Cardiac muscle cell (in vitro differentiated cells and primary cell): ENCODE data around the gene SEPTIN1. TPM values are rescaled to one million over a fixed set of nuclear protein-coding genes. Genes with fewer than 3 reads are reported as not detected.

Experiments
- DNase-seq, 2 donors: peaks; one replicate each; pipeline versions ENCODE4 v3.0.0 to v3.0.0-alpha.2; 2010 to 2017; ENCODE audit warnings: low read depth in 1 of 2, low spot score in 1 of 2
- H3K27ac ChIP-seq: fragments of 200-600 bp; sonication (generic); 2 replicates; pipeline ENCODE4 v1.5.1; 2016
- H3K27me3 ChIP-seq: fragments of 200-600 bp; sonication (generic); 2 replicates; pipeline ENCODE4 v1.6.0; 2016; ENCODE audit warnings: control low read depth
- H3K36me3 ChIP-seq: fragments of 200-600 bp; sonication (generic); 2 replicates; pipeline ENCODE4 v1.5.1; 2016; ENCODE audit warnings: control low read depth
- H3K4me1 ChIP-seq: fragments of 200-600 bp; sonication (generic); 2 replicates; pipeline ENCODE4 v1.8.1; 2017; ENCODE audit warnings: low read depth, mild to moderate bottlenecking, mixed run types
- H3K4me3 ChIP-seq: fragments of 200-600 bp; sonication (generic); 2 replicates; pipeline ENCODE4 v1.5.1; 2016; ENCODE audit warnings: mild to moderate bottlenecking
- H3K9me3 ChIP-seq: fragments of 200-600 bp; sonication (generic); 2 replicates; pipeline ENCODE4 v1.5.1; 2017; ENCODE audit warnings: low read depth, mild to moderate bottlenecking, control low read depth
- polyA plus RNA-seq: library from polyadenylated mRNA; unstranded; fragments of >200 nt; fragmentation: Nextera tagmentation; extraction: Ambion mirVana; gene quantifications from 2 replicates; pipeline ENCODE4 v1.2.1, GENCODE V29; 2016
- total RNA-seq: library from RNA; depleted of rRNA; stranded (reverse); fragments of >200 nt; gene quantifications from 2 replicates; pipeline ENCODE4 v1.2.3, GENCODE V29; 2016
- TF ChIP-seq, protein P1 (sequence below): IDR thresholded peaks from 2 replicates; pipeline ENCODE4 v1.5.1; 2012; ENCODE audit warnings: low read depth, mild to moderate bottlenecking, low read length

SEPTIN1 gene
- total and polyA plus RNA-seq, 2 experiments from 2014 or later = 0.95 to 11.9 TPM

DNA sequence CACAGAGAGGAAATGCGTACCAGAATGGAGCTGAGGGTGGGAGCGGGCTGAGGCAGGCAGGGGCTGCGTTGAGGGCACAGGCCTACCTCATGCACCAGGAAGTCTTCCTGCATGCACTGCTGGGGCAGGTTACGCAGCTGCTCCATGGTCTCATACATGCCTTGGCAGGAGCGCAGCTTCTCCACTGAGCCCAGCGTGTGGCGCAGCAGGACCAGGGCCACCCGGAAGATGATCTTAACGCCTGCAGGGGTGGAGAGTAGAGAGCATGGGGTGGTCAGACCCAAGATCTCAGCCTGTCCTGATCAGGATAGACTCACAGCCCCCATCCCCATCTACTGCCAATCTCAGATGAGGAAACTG is 23.8 kb downstream of the SEPTIN1 start:
- no peaks in the 10 kb centered on the region for H3K27me3 ChIP-seq
- peaks cover 8% of the 10 kb centered on the region for H3K4me1 ChIP-seq
- peaks cover 3% of the 10 kb centered on the region for H3K36me3 ChIP-seq
- H3K4me3 ChIP-seq = no peak overlapping the region
- TF ChIP-seq, protein P1, sequence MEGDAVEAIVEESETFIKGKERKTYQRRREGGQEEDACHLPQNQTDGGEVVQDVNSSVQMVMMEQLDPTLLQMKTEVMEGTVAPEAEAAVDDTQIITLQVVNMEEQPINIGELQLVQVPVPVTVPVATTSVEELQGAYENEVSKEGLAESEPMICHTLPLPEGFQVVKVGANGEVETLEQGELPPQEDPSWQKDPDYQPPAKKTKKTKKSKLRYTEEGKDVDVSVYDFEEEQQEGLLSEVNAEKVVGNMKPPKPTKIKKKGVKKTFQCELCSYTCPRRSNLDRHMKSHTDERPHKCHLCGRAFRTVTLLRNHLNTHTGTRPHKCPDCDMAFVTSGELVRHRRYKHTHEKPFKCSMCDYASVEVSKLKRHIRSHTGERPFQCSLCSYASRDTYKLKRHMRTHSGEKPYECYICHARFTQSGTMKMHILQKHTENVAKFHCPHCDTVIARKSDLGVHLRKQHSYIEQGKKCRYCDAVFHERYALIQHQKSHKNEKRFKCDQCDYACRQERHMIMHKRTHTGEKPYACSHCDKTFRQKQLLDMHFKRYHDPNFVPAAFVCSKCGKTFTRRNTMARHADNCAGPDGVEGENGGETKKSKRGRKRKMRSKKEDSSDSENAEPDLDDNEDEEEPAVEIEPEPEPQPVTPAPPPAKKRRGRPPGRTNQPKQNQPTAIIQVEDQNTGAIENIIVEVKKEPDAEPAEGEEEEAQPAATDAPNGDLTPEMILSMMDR = no peak
- no peak for DNase-seq
- no peaks in the 10 kb centered on the region for H3K9me3 ChIP-seq
- no peak overlapping the region for H3K27ac ChIP-seq

GRCh38 chr16:30357715-30358576 is 24.4 kb downstream of the SEPTIN1 start:
- H3K4me3 ChIP-seq = no peak overlapping the region
- DNase-seq = no peak
- TF ChIP-seq, protein P1 = no peak
- H3K36me3 ChIP-seq = peaks cover 6% of the 10 kb centered on the region
- H3K4me1 ChIP-seq = peaks cover 8% of the 10 kb centered on the region
- H3K27me3 ChIP-seq = no peaks in the 10 kb centered on the region
- peak overlapping the region; percentile 34 for H3K27ac ChIP-seq
- no peaks in the 10 kb centered on the region for H3K9me3 ChIP-seq

DNA sequence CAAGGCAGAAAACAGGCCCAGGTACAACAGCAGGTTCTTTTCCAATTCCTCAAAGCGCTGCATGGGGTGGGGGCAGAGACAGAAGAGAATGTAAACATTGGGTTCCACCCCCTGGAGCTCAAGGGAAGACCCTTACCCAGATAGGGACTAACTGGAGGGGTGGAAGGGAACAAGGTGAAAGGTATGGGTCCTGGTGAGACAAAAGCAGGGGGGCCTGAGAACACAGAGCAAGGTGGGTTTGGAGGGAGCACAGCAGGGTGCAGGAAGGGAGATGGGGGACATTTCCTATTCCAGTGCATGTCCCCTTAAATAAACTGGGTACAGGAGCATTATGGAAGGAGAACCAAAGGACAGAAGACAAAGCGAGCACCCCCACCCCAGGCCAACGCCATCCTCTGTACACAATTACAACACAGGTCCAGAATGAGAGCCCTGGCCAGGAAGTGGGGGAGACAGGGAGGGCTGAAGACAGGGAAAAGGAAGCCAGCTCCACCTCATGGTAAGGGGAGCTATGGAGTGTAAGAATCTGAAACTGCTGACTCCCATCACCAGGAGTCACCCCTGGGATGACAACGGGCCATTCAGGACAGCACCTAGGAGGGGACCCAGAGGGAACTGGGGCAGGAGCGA is 25.2 kb downstream of the SEPTIN1 start:
- H3K9me3 ChIP-seq = no peaks in the 10 kb centered on the region
- peaks cover 8% of the 10 kb centered on the region for H3K4me1 ChIP-seq
- H3K27me3 ChIP-seq = no peaks in the 10 kb centered on the region
- TF ChIP-seq, protein P1 = no peak
- DNase-seq = no peak
- peaks cover 12% of the 10 kb centered on the region for H3K36me3 ChIP-seq
- H3K4me3 ChIP-seq = no peak overlapping the region
- H3K27ac ChIP-seq = peak overlapping the region; percentile 34

DNA sequence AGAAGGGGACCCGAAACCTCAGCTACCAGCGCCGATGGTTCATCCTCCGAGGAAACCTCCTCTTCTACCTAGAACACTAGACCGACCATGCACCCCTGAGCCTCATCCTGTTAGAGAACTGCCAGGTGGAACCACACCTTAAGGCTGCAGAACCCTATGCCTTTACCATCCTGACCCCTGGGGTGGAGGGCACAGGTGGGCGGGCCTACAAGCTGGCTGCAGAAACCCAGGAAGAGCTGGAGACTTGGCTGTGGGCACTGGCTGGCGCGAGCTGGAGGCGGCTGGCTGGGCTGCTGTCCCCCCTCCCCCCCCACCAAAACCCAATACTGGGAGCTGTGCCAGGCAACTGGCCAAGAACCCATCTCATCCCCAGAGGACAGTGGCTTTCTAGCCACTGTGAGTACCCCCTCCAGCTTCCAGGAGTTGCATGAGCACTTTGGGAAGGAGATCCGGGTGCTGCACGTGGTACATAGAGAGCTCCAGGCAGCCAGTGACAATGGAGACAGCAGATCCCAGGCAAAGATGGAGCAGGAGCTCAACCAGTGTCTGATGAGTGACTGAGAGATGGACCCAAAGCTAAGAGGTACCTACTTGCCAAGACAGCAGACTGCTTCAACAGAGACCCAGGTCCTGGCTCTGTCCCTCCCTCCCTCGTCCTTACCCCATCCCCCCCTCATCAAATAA is 25.8 kb downstream of the SEPTIN1 start:
- no peaks in the 10 kb centered on the region for H3K9me3 ChIP-seq
- H3K27ac ChIP-seq = peak overlapping the region; percentile 98
- H3K4me1 ChIP-seq = peaks cover 8% of the 10 kb centered on the region
- no peak overlapping the region for H3K4me3 ChIP-seq
- H3K36me3 ChIP-seq = peaks cover 16% of the 10 kb centered on the region
- H3K27me3 ChIP-seq = no peaks in the 10 kb centered on the region
- TF ChIP-seq, protein P1 = no peak
- no peak for DNase-seq

GRCh38 chr16:30355954-30356308 is 26.4 kb downstream of the SEPTIN1 start:
- H3K27me3 ChIP-seq = no peaks in the 10 kb centered on the region
- peaks cover 18% of the 10 kb centered on the region for H3K36me3 ChIP-seq
- H3K9me3 ChIP-seq = no peaks in the 10 kb centered on the region
- TF ChIP-seq, protein P1 = no peak
- H3K27ac ChIP-seq = peak overlapping the region; percentile 98
- peak overlapping the region; percentile 65 for H3K4me3 ChIP-seq
- peaks cover 8% of the 10 kb centered on the region for H3K4me1 ChIP-seq
- DNase-seq = no peak
